Endodermal cell (in vitro differentiated cells): ENCODE data around the gene GSG1L. TPM values are rescaled to one million over a fixed set of nuclear protein-coding genes. Genes with fewer than 3 reads are reported as not detected.

Experiments
- DNase-seq: peaks from one replicate; pipeline ENCODE4 v3.0.0-alpha.2; 2017
- H3K27ac ChIP-seq: 2 replicates; pipeline ENCODE4 v1.5.1; 2013; ENCODE audit warnings: mild to moderate bottlenecking, low read depth, low read length, moderate library complexity
- H3K27me3 ChIP-seq: 2 replicates; pipeline ENCODE4 v1.6.1; 2013; ENCODE audit warnings: mild to moderate bottlenecking, low read length, moderate library complexity; ENCODE audit not compliant: insufficient read depth, control insufficient read depth, poor library complexity, severe bottlenecking
- H3K36me3 ChIP-seq: 2 replicates; pipeline ENCODE4 v1.7.0; 2013; ENCODE audit warnings: mild to moderate bottlenecking, low read length, moderate library complexity; ENCODE audit not compliant: control insufficient read depth, insufficient read depth
- H3K4me1 ChIP-seq: one replicate; pipeline ENCODE4 v1.7.0; 2013; ENCODE audit warnings: low read length; ENCODE audit not compliant: control insufficient read depth, insufficient read depth
- H3K4me3 ChIP-seq: 2 replicates; pipeline ENCODE4 v1.5.1; 2013; ENCODE audit warnings: mild to moderate bottlenecking, low read length, moderate library complexity
- H3K9ac ChIP-seq: 2 replicates; pipeline ENCODE4 v1.6.1; 2013; ENCODE audit warnings: mild to moderate bottlenecking, low read length, moderate library complexity; ENCODE audit not compliant: poor library complexity, severe bottlenecking; ENCODE audit errors: extremely low read depth
- H3K9me3 ChIP-seq: 2 replicates; pipeline ENCODE4 v1.6.1; 2013; ENCODE audit warnings: mild to moderate bottlenecking, low read length, moderate library complexity; ENCODE audit not compliant: control insufficient read depth
- H3K27ac Mint-ChIP-seq: 2 replicates; pipeline ENCODE4 v1.8.0; 2020; ENCODE audit warnings: mixed read lengths
- H3K27me3 Mint-ChIP-seq: 2 replicates; pipeline ENCODE4 v1.8.0; 2021; ENCODE audit warnings: mild to moderate bottlenecking, mixed read lengths; ENCODE audit not compliant: insufficient read depth
- H3K36me3 Mint-ChIP-seq: 2 replicates; pipeline ENCODE4 v1.8.0; 2020; ENCODE audit warnings: low read depth, mixed read lengths
- H3K4me1 Mint-ChIP-seq: 2 replicates; pipeline ENCODE4 v1.8.0; 2020; ENCODE audit warnings: mixed read lengths
- H3K4me3 Mint-ChIP-seq: 2 replicates; pipeline ENCODE4 v1.8.0; 2020; ENCODE audit warnings: mild to moderate bottlenecking, moderate library complexity, mixed read lengths
- H3K9me3 Mint-ChIP-seq: 2 replicates; pipeline ENCODE4 v1.8.0; 2020; ENCODE audit warnings: mild to moderate bottlenecking, mixed read lengths
- WGBS, 2 experiments: methylation state at CpG; one replicate each; pipeline versions ENCODE4 v1.1.5 to v1.1.7; 2013; ENCODE audit warnings: missing lambda C conversion rate in 2 of 2, mixed read lengths in 1 of 2; ENCODE audit not compliant: insufficient coverage in 1 of 2, insufficient read length in 1 of 2; 5-methylcytosine and 5-hydroxymethylcytosine counted together
- total RNA-seq, 2 donors: library from RNA; stranded (reverse); fragmentation: NEBNext Ultra II Directional in 1 of 2; extraction: Animal tissue kit (Norgen Biotek cat#: 25700) in 1 of 2; gene quantifications; 2 replicates in 1 of 2; 3 replicates in 1 of 2; pipeline ENCODE4 v1.2.1, GENCODE V29; 2021
- TF ChIP-seq, protein P1 (sequence below): fragments of 200-600 bp; sonication (generic); conservative IDR thresholded peaks from 2 replicates; pipeline ENCODE4 v1.5.0; 2021; ENCODE audit warnings: antibody characterized with exemption, mild to moderate bottlenecking

GSG1L gene
- total RNA-seq, 2 donors from 2014 or later, result 0.24 TPM; not detected in 1

DNA sequence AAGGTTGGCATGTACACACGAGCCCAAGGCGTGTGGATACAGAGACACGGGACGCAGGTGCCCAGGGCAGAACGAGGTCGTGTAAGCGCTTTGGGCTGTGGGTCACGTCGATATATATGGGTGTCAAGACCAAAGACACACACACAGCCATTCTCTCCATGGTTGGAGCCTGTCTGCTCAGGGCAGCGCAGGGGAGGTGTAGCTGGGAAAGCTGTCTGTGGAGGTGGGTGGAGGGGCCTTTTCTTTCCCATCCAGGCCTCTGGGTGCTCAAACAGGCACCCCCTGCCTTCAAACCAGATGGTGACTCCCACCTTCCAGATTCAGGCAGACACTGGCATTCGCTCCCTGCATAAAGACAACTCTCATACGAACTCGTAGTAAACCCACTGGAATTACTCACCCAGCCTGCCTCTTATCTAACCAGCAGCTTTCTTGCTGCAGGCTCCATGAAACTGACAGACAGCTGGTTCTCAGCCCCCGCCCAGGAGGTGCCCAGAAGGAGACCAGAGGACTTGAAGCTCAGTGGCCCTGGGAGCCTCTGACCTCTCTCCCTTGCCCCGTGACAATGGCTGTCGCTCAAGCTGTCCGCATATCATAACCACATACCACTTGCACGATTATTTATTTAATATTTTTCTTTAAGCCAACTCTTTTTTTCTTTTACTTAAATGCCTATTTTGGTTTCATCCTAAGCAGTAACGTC, 276.4 kb downstream of the GSG1L start:
- Histone ChIP-seq H3K36me3 (no peaks in the 10 kb centered on the region), H3K27me3 (no peaks in the 10 kb centered on the region), H3K9ac (no peak overlapping the region), H3K9me3 (no peaks in the 10 kb centered on the region), H3K4me1 (no peaks in the 10 kb centered on the region), H3K27ac (no peak overlapping the region), H3K4me3 (no peak overlapping the region)
- no peak for DNase-seq
- TF ChIP-seq, protein P1, sequence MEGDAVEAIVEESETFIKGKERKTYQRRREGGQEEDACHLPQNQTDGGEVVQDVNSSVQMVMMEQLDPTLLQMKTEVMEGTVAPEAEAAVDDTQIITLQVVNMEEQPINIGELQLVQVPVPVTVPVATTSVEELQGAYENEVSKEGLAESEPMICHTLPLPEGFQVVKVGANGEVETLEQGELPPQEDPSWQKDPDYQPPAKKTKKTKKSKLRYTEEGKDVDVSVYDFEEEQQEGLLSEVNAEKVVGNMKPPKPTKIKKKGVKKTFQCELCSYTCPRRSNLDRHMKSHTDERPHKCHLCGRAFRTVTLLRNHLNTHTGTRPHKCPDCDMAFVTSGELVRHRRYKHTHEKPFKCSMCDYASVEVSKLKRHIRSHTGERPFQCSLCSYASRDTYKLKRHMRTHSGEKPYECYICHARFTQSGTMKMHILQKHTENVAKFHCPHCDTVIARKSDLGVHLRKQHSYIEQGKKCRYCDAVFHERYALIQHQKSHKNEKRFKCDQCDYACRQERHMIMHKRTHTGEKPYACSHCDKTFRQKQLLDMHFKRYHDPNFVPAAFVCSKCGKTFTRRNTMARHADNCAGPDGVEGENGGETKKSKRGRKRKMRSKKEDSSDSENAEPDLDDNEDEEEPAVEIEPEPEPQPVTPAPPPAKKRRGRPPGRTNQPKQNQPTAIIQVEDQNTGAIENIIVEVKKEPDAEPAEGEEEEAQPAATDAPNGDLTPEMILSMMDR, result no peak
- H3K36me3 Mint-ChIP-seq, result no peaks in the 10 kb centered on the region
- H3K4me1 Mint-ChIP-seq, result no peaks in the 10 kb centered on the region
- H3K27me3 Mint-ChIP-seq, result no peaks in the 10 kb centered on the region
- H3K9me3 Mint-ChIP-seq, result no peaks in the 10 kb centered on the region
- no peak overlapping the region for H3K27ac Mint-ChIP-seq
- WGBS, 2 experiments, result 88% methylated on average over 16 to 18 of the region's 19 CpGs
- H3K4me3 Mint-ChIP-seq, result no peak overlapping the region

DNA sequence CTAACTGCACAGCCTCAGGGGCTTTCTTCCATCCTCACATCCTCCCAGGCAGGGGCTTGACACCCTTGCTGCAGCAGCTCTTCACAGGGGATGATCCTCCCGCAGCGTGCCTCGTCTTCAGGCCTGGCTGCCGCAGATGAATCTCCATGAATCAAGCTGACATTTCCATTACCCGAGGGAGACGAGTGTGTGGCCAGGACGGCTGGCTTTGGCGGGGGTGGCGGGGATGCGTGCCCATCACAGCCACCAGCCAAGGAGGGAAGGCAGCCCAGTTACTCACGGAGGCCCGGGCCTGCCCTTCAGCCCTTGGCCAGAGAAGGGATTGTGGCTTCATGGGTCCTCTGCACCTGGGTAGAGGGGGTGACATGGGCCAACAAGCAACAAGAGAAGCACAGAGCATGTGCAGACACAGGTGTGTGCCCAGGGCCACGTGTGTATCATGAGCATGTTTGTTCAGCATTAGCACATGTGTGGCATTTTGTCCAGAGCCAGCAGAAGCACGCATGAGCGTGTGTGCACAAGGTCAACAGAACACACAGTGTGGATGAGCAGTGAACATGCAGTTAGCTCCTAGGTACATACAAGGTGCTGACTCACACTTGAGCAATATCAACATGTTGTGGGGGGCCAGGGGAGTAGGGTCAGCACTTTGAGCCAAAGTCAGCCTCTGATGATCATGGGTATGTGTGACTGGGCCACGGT, 277.1 kb downstream of the GSG1L start:
- no peak for DNase-seq
- H3K4me1 Mint-ChIP-seq, result no peaks in the 10 kb centered on the region
- H3K9me3 Mint-ChIP-seq, result no peaks in the 10 kb centered on the region
- Histone ChIP-seq H3K27ac (no peak overlapping the region), H3K4me3 (no peak overlapping the region), H3K9ac (no peak overlapping the region), H3K4me1 (no peaks in the 10 kb centered on the region), H3K27me3 (no peaks in the 10 kb centered on the region), H3K9me3 (no peaks in the 10 kb centered on the region), H3K36me3 (no peaks in the 10 kb centered on the region)
- 92 to 93% methylated on average over 9 to 16 of the region's 16 CpGs for WGBS, 2 experiments
- no peaks in the 10 kb centered on the region for H3K36me3 Mint-ChIP-seq
- H3K27me3 Mint-ChIP-seq, result no peaks in the 10 kb centered on the region
- H3K4me3 Mint-ChIP-seq, result no peak overlapping the region
- H3K27ac Mint-ChIP-seq, result no peak overlapping the region
- TF ChIP-seq, protein P1, result no peak

DNA sequence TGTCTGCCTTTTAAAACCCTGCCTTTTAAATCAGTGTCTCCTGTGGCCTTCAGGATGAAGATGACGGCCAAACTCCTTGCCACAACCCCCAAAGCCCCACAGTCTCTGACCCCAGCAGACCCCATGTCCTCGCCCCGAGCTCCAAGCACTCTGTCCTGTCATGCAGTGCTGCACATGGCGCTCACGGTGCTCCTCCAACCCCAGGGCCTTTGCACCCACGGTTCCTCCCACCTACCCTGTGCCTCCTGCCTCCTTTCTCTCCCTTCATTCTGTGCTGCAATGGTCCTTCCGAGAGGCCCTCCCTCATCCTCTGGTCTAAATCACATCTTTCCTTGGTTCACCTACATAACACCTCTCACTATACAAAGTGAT, 278.2 kb downstream of the GSG1L start:
- H3K36me3 ChIP-seq, result no peaks in the 10 kb centered on the region
- TF ChIP-seq, protein P1, result no peak
- no peak overlapping the region for H3K4me3 Mint-ChIP-seq
- no peak for DNase-seq
- H3K9me3 ChIP-seq, result no peaks in the 10 kb centered on the region
- H3K9ac ChIP-seq, result no peak overlapping the region
- no peaks in the 10 kb centered on the region for H3K4me1 ChIP-seq
- H3K4me1 Mint-ChIP-seq, result no peaks in the 10 kb centered on the region
- no peak overlapping the region for H3K27ac Mint-ChIP-seq
- H3K9me3 Mint-ChIP-seq, result no peaks in the 10 kb centered on the region
- H3K27me3 ChIP-seq, result no peaks in the 10 kb centered on the region
- no peak overlapping the region for H3K27ac ChIP-seq
- WGBS, 2 experiments, result 90 to 96% methylated on average over 6 to 7 of the region's 7 CpGs
- no peaks in the 10 kb centered on the region for H3K27me3 Mint-ChIP-seq
- no peaks in the 10 kb centered on the region for H3K36me3 Mint-ChIP-seq
- H3K4me3 ChIP-seq, result no peak overlapping the region
